ENCODE measurements around the gene ANKRD13B.

The ANKRD13B gene

DNA sequence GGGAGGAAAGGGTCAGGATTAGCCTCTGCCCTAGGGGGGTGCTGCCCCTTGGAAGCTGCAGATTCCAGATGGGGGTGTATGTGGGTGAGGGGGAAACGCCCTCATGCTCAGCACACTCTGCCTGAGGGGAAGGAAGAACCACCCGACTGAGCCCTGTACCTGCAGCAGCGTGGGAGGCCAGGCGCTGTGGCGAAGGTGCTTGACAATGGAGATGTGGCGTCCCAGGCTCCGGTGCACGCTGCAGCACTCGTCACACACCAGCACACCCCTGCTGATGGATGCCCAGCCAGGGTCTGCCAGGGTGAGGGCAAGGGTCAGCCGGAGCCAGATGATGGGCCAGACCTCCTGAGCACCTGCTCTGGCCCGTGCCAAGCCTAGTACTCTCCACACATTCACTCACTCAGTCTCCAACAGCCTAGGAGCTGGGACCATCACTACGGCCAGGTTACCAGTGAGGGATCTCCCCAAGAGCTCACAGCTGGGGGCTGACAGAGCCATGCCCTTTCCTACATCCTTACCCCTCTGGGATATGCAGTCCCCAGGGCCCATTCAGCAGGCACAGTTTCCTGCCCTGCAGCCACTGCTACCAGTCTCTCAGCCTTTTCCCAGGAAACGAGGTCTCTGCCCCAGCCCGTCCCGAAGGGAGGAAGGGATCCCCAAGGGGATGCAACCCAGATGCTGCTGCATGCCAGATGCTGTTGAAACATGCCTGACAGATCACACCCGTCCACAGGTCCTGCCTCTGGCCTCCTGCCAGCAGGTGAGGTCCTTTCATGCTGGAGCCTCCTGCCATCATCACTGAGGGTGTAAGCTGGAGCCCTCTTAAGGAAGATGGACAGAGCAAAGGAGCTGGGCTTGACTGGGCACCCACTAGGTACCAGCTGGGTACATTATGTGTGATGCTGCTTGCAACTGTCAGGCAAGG is 9.3 kb upstream of the ANKRD13B start:
- DNase-seq: no peak

DNA sequence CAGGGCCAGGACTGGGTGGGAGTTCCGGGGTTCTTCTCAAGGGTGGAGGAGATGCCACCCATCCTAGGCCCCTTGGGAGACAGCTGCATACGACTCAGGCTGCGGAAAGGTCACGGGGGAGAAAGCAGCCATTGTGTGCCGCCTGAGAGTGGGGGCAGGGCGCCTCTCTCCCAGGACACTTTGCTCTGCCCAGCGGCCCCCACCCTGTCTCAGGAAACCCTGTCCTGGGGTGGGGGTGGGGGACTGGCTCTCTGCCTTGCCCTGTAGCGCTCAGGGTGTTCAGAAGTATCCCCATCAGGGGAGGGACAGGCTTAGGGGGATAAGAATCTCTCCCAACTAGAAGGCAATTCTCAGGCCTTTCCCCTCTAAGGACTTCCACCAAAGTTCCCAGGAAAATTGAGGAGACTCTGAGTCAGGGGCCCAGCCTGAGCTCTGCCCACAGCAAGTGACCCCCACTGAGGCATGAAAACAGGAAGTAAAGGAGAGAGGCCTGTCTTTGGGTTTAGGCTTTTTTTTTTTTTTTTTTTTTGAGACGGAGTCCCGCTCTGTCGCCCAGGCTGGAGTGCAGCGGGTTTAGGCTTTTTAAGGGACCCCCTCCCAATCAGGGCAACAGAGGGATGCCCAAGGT is 8.4 kb upstream of the ANKRD13B start:
- no peak for DNase-seq

DNA sequence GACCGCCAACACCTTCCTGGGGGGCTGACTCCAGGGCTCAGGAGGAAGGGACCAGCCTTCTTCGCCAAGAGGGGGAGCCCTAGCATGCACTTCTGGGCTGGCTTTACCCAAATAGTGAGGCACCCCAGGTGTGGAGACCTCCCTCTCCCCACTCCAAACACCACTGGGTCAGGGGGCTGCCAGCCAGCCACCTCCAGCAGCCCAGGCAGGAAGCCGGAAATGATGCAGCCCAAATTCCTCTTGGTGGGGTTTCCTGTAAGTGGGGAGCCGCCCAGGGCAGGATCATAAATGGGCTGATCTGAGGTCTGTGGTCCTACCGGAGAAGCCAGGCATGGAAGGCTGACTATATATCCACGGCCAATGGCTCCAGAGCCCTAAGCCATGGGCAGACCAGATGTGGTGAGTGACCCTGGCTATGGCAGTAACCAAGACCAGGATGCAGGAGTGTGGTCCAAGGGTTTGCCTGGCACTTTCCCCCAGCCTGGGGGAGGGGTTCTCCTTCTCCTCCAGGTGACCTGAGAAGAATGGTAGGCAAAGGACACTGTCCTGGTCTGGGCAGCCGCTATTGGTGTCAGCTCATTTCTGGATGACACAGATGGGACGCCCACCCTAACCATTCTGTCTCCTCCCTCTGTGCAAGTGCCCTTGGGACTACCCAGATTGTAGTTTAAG is 7.7 kb upstream of the ANKRD13B start:
- peak; percentile 55 for DNase-seq

DNA sequence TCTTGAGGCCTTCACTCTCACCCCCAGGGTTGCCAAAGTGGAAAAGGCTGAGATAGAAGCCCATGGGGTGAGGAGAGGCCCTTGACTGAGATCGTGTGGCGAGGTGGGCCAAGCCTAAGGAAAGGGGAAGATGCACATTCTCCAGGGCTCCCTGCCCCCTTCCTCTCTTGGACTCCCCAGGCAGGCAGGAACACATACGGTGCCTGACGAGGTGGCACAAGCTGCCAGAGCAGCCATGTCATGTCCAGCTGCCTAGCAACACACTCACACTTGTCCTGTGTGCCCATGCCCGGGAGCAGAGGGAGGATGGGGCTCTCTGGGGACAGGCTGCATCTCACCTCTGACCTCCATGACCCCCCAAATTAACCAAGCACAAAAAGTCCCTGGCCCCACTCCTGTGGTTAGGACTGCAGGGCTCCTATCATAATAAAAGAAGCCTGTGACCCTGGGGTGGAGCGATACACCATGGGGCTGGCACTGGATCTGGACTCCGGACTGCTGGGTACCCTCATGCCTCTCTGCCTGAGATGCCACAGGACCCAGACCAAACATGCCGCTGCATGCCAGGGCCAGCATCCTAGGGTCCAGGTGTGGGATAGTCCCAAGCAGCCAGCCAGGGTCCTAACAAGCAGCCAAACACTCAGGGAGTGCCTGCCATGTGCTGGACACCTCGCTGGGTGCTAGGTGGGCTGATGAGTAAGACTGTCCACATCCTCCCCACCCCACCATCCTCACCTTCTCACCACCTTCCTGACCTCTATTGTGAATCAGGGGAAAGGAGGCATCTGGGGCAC is 6.1 kb upstream of the ANKRD13B start:
- DNase-seq: no peak

DNA sequence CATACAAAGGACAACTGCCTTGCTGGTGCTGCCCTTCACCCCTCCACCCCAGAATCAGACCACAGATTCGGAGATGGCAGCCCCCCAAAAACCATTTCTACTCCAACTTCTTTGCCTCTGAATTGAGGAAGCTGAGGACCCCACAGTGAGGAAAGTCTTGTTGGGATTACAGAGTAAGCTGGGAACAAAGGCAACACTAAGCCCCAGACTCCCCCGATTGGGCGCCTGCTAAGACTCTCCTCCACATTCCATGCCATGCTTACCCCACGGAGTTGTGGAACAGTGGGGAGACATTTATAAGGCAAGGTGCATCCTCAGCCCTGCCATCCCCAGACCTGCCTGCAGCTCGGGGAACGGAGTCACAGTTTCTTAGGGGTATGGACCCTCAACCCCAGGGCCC is 5.3 kb upstream of the ANKRD13B start:
- no peak for DNase-seq

DNA sequence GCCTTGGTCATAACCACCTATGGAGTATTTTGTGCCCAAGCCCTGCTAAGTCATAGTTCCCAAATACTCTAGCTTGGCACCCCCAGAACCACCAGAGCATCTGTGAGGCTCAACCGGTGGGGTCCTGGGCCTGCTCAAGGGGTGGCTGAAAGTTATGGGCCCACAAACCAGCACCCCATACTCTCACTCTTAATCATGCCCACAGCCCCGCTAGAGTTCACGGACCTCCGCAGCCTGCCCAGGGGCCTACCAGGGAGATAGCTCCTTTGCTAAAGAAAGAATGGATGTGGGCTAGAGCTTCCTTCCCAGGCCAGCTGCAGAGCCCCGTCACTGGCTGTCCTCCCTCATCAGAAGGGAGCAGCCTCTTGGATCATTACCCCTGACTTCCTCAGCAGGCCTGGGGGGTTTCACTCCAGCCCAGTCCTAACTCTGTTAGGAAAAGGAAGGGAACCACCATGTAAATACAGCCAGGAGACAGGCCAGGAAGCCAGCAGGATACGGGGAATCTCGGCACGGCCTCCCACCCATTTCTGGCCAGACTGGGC is 4.8 kb upstream of the ANKRD13B start:
- DNase-seq: no peak

DNA sequence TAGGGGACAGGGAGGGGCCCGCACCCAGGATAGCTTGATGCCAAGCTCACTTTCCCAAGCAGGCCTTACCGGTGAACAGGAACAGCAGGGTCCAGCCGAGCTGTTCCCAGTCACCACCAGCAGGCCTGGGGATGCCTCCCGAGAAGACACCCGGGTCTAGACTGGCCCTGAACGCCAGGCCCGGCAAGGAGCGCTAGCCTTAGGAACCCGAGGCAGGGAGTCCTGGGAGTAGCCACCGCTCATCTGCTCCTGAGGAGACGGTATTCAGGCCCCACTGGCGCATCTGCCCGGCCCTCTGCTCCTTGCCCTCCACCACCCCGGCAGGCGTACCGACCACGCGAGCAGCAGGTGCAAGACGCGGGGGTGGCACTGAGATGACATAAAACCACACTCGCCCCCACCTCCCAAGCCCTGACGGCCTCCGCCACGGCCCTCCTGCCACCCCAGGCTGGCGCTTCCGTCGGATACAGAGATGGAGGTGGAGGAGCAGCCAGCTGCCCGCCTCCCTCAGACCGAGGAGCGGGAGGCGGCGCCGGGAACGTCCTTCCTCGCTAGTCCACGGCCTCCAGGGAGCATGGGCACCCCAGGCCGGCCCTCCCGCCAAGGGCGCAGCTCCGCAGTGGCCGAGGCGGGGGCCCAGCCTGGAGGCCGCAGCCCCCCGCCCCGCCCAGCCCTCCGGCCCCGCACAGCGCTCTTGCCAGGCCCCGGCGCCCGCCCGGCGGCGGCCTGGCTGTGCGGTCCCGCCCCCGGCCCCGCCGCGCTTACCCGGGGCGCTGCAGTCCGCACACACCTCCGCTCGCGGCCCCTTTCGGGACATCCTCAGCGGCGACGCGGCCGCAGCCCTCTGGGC is 4.1 kb upstream of the ANKRD13B start:
- peak; percentile 56 for DNase-seq

DNA sequence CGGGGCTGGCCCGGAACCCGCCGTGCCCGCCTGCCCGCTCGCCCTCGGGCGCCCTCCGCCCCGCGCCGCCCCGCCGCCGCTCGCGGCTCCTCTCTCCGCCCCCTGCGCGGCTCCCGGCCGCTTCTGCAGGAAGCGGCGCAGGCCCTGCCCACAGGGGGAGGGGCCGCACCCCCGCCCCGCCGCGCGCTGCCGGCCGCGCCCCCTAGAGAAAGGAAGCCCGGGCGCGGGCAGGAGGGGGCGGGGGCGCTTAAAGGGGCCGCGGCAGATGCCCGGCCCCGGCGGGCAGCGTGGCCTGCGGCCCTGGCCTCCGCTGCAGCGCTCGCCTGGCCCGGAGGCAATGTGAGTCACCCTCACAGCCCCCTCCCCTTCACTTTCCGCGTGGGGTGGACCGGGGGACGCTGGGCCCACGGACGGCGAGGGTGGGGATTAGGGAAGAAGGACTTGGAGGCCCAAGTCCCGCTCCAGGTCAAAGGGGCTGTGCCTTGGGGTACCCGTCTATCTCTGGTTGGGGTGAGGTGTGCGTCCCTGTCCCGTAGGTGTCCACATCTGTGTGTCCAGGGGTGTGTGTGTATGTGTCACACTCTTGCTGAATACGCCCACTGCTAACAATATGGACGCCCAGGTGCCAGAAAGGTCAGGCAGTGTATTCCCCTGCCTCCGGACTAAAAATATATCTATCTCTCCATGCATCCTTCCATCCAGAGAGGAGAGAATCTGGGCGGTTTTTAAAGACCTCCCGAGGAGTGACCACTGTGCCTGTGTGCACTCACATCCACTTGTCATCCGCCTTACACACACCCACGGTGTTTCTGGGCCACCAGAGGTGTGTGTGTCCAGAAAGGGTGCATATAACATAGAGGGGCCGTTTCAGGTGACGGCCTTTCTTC is 3.2 kb upstream of the ANKRD13B start, which contains the start of gene GIT1:
GIT1 (minus strand) TSS at position 125 of the 887 bp plus-strand sequence. CDS start 270 bp downstream, outside the sequence.
- peak; percentile 87 for DNase-seq

DNA sequence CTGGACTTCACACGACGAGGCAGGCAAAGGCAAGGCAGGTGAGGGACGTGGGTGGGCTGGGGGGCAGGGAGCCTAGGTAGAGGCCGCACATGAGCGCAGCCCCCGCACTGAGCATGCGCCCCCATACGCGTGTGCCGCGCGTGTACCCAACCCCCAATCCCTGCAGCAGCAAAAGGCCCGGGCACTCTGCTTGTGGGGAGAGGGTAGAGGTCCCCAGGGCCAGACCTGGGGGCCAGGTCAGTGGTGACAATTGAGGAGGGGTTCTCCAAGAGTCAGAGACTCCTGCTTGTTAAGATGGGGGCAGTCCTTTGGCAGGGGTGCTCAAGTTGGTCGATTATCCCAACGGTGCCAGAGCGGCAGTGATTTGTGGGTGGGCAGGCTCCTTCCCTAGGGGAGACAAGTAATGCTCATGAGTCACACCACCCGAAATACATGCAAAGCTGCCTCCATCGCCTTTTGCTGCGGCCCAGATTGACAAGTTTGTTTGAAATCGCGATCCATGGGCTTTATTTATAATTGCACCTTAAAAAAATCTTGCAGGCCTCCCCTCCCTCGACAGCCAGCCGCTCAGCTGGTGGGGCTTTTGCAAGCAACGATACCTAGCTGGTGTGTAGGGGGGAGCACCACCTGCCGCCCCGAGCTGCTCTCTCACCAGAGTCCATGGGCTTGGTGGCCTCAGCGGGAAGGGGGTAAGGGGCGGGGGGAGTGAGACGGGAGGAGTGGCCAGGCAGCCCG is 2.4 kb upstream of the ANKRD13B start:
- peak; percentile 26 for DNase-seq

DNA sequence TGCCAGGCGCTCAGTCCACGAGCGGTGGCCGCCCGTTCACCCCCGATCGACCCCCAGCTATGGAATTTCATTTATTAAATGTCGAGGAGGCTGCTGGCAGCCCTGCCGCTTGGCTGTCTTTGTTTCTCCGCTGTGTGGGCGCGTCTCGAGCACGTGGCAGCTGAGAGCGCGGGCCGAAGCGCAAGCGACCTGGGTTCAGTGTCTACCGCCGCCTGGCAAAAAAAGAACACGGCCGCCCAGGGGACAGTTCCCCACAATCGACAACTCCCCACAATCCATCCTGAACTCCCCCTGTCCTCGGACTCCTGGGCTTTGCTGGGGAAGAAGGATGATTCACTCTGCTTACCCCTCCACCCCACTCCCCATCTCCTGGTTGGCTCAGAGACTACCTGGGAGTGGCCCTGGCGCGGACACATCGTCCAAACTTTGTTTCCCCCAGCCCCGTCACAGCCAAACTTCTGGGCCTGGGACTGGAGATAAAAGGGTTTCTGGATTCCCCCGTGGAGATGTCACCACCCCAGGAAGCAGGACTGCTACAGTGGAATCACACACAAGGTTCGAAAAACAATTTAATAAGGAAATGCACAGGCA is 1.7 kb upstream of the ANKRD13B start:
- peak; percentile 28 for DNase-seq

DNA sequence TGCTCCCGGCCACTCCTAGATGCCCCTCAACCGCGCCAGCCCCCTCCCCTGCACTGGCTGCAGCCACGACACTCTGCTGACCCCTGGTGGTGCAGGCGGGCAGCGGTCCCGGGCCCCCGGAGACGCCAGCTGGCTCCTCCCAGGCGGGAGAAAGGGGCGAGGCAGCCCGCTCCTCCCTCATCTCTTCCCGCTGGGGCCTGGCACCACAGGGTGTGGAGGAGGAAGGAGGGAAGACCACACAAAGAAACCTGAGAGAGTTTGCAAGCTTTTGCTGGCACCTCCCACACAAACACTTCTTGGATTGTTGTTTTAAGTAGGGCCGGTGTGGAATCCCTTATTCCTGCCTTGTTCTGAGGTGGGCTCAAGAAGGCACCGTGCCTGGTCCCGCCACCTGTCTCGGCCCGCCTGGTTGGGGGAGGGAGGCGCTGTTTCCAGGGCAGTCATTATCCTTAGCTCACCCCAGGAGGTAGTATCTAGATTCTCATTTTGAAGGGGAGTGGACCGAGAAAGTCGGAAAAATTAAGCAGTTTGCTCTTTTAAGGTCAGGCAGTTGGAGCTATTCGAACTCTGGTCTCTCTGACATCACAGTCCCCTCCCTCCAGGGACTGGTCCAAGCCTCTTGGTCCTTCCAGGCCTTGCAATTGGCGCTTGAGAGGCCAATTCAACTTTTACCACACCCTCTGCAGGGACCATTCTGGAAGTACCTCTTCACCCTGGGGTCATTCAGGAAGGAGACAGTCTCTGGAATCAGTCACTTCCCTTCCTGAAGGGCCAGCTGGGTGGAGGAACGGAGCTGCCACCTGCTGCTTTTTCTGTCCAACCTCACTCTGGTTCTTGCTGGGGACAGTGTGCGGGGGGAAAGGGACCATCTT is 959 bp upstream of the ANKRD13B start:
- peak; percentile 81 for DNase-seq

DNA sequence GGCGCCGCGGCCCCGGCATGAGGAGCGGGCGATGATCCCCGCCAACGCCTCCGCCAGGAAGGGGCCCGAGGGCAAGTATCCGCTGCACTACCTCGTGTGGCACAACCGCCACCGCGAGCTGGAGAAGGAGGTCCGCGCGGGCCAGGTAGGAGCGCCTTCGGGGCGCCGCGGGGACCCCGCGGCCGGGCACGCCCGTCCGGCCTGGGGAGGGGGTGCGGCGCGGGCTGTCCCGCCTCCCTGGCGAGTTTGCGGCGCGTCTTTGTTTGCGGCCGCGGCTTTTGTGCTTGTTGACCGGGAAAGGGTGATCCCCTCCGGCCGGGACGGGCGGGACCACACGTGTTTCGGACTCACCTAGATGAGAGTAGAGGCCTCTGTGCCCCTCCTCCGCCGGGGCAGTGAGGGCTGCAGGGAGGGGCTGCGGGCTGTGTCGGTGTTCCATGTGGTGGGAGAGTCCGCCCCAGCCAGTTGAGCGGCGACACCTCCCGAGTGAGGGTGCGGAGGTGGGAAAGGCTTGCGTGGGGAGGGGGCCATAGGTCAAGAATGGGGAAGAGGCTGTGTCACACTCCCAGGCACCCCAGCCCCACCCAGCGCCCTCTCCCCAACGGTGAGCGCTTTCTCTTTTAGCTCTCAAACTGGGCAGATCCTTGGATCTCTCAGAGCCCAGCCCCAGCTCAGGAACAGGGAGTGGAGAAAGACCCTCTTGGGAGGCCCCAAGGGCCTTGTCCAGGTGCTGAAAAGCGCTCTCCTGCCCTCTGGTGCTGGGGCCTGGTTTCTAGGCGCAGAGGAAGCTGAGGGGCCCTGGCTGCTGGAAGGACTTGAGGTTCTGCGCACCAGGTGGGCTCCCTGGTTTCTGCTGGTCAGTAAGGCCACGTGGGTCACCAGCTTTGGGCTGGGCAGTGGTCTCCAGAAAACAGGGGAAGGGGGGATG is 923 bp downstream of the ANKRD13B start:
- no peak for DNase-seq

DNA sequence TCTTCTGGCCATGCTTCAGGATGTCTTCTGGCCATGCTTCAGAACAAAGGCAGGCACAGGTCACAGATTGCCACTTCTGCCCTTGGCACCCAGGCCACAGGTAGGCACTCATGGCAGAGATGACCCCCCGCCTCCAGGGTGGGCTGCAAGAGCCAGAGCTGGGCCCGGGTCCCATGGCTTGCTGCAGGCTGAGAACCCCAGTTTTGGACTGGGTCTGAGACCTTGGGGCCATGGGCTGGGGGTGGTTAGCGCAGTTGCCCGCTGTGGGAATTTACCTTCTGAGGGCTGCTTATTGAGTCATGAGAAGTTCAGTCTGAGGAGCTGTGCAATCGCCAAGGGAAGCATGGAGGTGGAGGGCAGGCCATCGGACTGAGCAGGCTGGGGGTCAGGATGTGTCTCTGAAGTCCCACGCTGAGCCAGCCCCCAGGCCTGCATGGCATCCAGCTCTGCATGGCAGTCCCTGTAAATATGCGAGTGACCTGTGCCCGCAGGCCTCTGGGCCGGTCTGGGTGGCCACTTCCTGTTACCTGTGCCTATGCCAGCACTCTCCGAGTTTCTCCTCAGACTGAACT is 1.7 kb downstream of the ANKRD13B start:
- no peak for DNase-seq

DNA sequence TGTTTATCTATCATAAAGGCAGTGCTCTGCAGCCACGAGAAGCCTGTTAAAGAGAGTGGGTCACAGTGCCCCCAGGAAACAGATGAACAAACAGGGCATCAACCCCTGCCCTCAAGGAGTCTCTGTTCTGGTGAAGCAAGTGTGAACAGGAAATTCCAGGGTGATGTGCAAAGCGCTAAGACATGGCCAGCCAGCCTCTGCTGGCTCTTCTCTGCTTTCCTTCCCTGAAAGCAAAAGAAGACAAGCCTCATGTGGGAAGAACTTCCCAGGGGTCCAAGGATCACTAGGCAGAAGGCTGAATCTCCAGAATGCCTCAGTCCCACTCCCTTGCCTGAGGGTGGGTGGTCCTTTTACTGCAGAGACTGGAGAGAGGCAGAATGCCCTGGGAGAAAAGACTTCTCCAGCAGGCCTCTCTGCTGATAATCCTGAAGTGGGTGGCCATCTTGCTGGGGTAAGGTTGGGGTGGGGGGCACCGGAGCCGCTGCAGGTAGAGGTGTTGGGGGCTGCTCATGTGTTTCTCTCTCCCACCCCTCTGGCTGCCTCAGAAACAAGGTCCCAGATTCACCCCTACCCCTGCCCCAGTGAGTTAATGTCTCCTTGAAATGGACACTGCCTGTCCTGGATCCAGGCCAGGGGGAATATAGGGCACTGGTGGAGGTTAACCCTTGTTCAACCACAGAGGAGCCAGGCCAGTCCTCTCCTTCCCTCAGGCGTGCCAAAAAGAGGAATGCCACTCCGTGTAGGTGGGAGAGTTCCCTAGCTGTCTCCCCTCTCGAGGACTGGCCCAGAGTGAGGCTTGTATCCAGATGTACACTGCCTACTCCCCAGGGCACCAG is 2.4 kb downstream of the ANKRD13B start:
- no peak for DNase-seq

DNA sequence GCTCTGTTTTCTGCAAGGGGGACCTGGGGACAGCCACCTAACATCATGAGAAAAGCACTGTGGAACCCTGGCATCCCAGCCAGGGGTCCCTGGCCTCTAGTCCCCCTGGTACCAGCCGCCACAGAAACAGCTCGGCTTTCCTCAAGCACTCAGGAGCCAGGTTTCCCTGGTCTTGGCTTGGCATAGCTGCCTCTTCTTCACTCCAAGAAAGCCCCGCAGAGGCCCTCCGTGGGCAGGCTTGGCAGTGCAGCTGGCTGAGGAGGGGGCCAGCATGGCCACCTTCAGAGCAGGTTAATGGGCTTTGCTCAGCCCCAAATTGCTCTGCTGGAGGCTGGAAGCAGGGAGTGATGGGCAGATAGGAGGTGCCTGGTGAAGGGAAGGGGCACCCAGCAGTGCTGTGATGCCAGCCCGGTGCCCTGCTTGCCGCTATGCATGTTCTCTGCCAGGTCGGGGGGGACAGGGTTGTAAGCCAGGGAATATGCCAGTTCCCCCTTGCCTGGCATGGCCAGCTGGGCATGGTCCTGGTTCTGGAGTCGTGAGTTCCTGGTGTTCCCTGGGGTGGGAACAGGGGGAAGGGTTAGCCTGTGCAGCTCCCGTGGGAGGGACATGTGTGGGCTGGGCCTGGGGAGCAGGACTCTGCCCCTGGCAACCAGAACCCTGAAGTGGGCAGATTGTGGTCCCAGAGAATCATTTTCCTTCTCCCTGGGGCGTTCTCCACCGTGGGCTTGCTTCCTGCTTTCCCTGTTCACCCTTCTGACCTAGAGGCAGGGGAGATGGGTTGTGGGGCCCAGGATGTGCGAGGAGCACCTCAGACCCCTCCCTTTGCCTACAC is 3.2 kb downstream of the ANKRD13B start:
- no peak for DNase-seq
